H1 (cell line): ENCODE measurements around the gene SPOPL. TPM values are rescaled to one million over a fixed set of nuclear protein-coding genes. Genes with fewer than 3 reads are reported as not detected.

Source experiments
- CTCF ChIA-PET: fragments of 300-600 bp; sonication (Branson Sonifier 250); formaldehyde crosslinking; loops from one replicate; lab custom pipeline; 2021; ENCODE audit not compliant: partially characterized antibody; lab: Charles Lee
- POLR2A ChIA-PET: fragments of 300-600 bp; sonication (Branson Sonifier 250); formaldehyde crosslinking; loops from one replicate; lab custom pipeline; 2021; ENCODE audit warnings: inconsistent platforms; ENCODE audit not compliant: partially characterized antibody; lab: Charles Lee
- DNase-seq, 2 experiments: peaks; one replicate each; pipeline versions ENCODE4 v3.0.0 to v3.0.0-alpha.2; 2010 to 2022; ENCODE audit warnings: low spot score in 2 of 2, low read depth in 1 of 2, mixed read lengths in 1 of 2
- FAIRE-seq: peaks from 2 replicates; lab custom pipeline; 2011; peaks lifted over from hg19 to GRCh38; lab: Jason Lieb, UNC
- H2AFZ ChIP-seq: 2 replicates; pipeline ENCODE4 v1.8.1; 2012; ENCODE audit warnings: low read length, inconsistent platforms
- H2AK5ac ChIP-seq: 2 replicates; pipeline ENCODE4 v1.6.1; 2013; ENCODE audit warnings: low read depth, low read length
- H2BK120ac ChIP-seq: replicated peaks from 2 replicates; pipeline ENCODE3; 2013; ENCODE audit warnings: low read depth, low read length, inconsistent platforms
- H2BK12ac ChIP-seq: 2 replicates; pipeline ENCODE4 v1.6.1; 2013; ENCODE audit warnings: low read depth, low read length
- H2BK15ac ChIP-seq: 2 replicates; pipeline ENCODE4 v1.6.1; 2013; ENCODE audit warnings: low read length
- H2BK20ac ChIP-seq: 2 replicates; pipeline ENCODE4 v1.6.1; 2013; ENCODE audit warnings: low read length
- H2BK5ac ChIP-seq: 2 replicates; pipeline ENCODE4 v1.6.1; 2013; ENCODE audit warnings: low read depth, low read length
- H3K14ac ChIP-seq: 2 replicates; pipeline ENCODE4 v1.6.1; 2013; ENCODE audit warnings: inconsistent platforms; ENCODE audit not compliant: insufficient read length
- H3K18ac ChIP-seq: 2 replicates; pipeline ENCODE4 v1.6.1; 2013; ENCODE audit warnings: low read length; ENCODE audit errors: extremely low read depth
- H3K23ac ChIP-seq: 2 replicates; pipeline ENCODE4 v1.6.1; 2013; ENCODE audit warnings: inconsistent platforms; ENCODE audit not compliant: insufficient read length
- H3K23me2 ChIP-seq: 2 replicates; pipeline ENCODE4 v1.6.1; 2013; ENCODE audit warnings: low read depth, low read length
- H3K27ac ChIP-seq: 2 replicates; pipeline ENCODE4 v1.6.1; 2011; ENCODE audit warnings: low read depth, low read length, inconsistent platforms
- H3K27me3 ChIP-seq, 4 experiments: replicated peaks in 1 of 4; 1 replicate in 1 of 4; 2 replicates in 3 of 4; pipeline versions ENCODE4 v1.6.1 to v1.8.1; 2011 to 2013; ENCODE audit warnings: low read length in 3 of 4, mild to moderate bottlenecking in 3 of 4, inconsistent platforms in 2 of 4, mixed read lengths in 2 of 4, moderate library complexity in 1 of 4; ENCODE audit not compliant: control insufficient read depth in 3 of 4, insufficient read depth in 3 of 4; ENCODE audit errors: extremely low read depth in 1 of 4
- H3K36me3 ChIP-seq, 4 experiments: 2 replicates each; pipeline versions ENCODE4 v1.6.1 to v1.8.1; 2011 to 2013; ENCODE audit warnings: mild to moderate bottlenecking in 4 of 4, low read length in 3 of 4, moderate library complexity in 2 of 4, control low read depth in 1 of 4, inconsistent platforms in 1 of 4; ENCODE audit not compliant: insufficient read depth in 4 of 4, control insufficient read depth in 2 of 4
- H3K4ac ChIP-seq: replicated peaks from 2 replicates; pipeline ENCODE3; 2013; ENCODE audit warnings: low read length, low read depth, mixed read lengths, inconsistent platforms; ENCODE audit not compliant: insufficient read length
- H3K4me1 ChIP-seq, 4 experiments: replicated peaks in 1 of 4; 1 replicate in 1 of 4; 2 replicates in 3 of 4; pipeline versions ENCODE4 v1.6.1 to v1.8.1; 2011 to 2013; ENCODE audit warnings: low read length in 3 of 4, inconsistent platforms in 2 of 4, mixed read lengths in 1 of 4; ENCODE audit not compliant: insufficient read depth in 4 of 4, control insufficient read depth in 3 of 4
- H3K4me2 ChIP-seq, 2 experiments: 2 replicates each; pipeline versions ENCODE4 v1.6.1 to v1.8.1; 2011 to 2013; ENCODE audit warnings: low read depth in 2 of 2, low read length in 2 of 2, control low read depth in 1 of 2, inconsistent platforms in 1 of 2, mild to moderate bottlenecking in 1 of 2; ENCODE audit not compliant: insufficient read depth in 1 of 2
- H3K4me3 ChIP-seq, 4 experiments: fragments of 200-600, 300-600 bp in 1 of 4; sonication (generic), shearing (Covaris generic), sonication (Bioruptor Twin) in 1 of 4; 2 replicates each; pipeline versions ENCODE4 v1.5.1 to v1.8.1; 2011 to 2016; ENCODE audit warnings: low read length in 4 of 4, low read depth in 3 of 4, control low read depth in 2 of 4, inconsistent platforms in 2 of 4, mild to moderate bottlenecking in 2 of 4, mixed read lengths in 1 of 4, moderate library complexity in 1 of 4; ENCODE audit not compliant: insufficient read depth in 2 of 4; ENCODE audit errors: extremely low read depth in 1 of 4
- H3K56ac ChIP-seq: replicated peaks from 2 replicates; pipeline ENCODE3; 2013; ENCODE audit warnings: low read depth, mild to moderate bottlenecking, mixed read lengths, low read length, inconsistent platforms; ENCODE audit not compliant: insufficient read length
- H3K79me1 ChIP-seq: 2 replicates; pipeline ENCODE4 v1.6.1; 2013; ENCODE audit warnings: low read depth, low read length, control low read depth
- H3K79me2 ChIP-seq, 2 experiments: 2 replicates each; pipeline versions ENCODE4 v1.6.1 to v1.8.1; 2012 to 2013; ENCODE audit warnings: low read length in 2 of 2, mild to moderate bottlenecking in 2 of 2, inconsistent platforms in 1 of 2; ENCODE audit not compliant: insufficient read depth in 2 of 2, control insufficient read depth in 1 of 2
- H3K9ac ChIP-seq, 4 experiments: replicated peaks in 1 of 4; 1 replicate in 1 of 4; 2 replicates in 3 of 4; pipeline versions ENCODE4 v1.6.1 to v1.8.1; 2011 to 2013; ENCODE audit warnings: low read depth in 3 of 4, low read length in 3 of 4, control low read depth in 2 of 4, mild to moderate bottlenecking in 2 of 4, moderate library complexity in 2 of 4, inconsistent platforms in 1 of 4; ENCODE audit errors: extremely low read depth in 1 of 4
- H3K9me3 ChIP-seq, 2 experiments: 2 replicates each; pipeline versions ENCODE4 v1.6.1 to v1.8.1; 2012 to 2013; ENCODE audit warnings: mild to moderate bottlenecking in 2 of 2, moderate library complexity in 2 of 2, control low read depth in 1 of 2, inconsistent platforms in 1 of 2, low read depth in 1 of 2, low read length in 1 of 2, mixed read lengths in 1 of 2; ENCODE audit not compliant: insufficient read depth in 2 of 2
- H4K20me1 ChIP-seq, 2 experiments: replicated peaks in 1 of 2; 2 replicates each; pipeline versions ENCODE3 to v1.8.1; 2011 to 2013; ENCODE audit warnings: inconsistent platforms in 2 of 2, low read length in 2 of 2, mild to moderate bottlenecking in 1 of 2; ENCODE audit not compliant: insufficient read depth in 2 of 2, control insufficient read depth in 1 of 2
- H4K5ac ChIP-seq: 2 replicates; pipeline ENCODE4 v1.6.1; 2013; ENCODE audit warnings: low read length, low read depth, mixed read lengths, inconsistent platforms; ENCODE audit not compliant: insufficient read length
- H4K8ac ChIP-seq: 2 replicates; pipeline ENCODE4 v1.8.0; 2013; ENCODE audit warnings: mild to moderate bottlenecking, moderate library complexity, low read length, inconsistent platforms; ENCODE audit not compliant: insufficient read depth; ENCODE audit errors: extremely low read depth
- H4K91ac ChIP-seq: replicated peaks from 2 replicates; pipeline ENCODE3; 2013; ENCODE audit warnings: low read length, mixed read lengths, inconsistent platforms; ENCODE audit not compliant: insufficient read length
- BACH1 ChIP-seq: IDR thresholded peaks from 2 replicates; pipeline ENCODE4 v1.6.1; 2012; ENCODE audit warnings: low read length, improper control_type of control experiment
- CTBP2 ChIP-seq: IDR thresholded peaks from 2 replicates; pipeline ENCODE4 v1.7.0; 2011; ENCODE audit warnings: borderline replicate concordance, mild to moderate bottlenecking, moderate library complexity, mixed read lengths, low read length; ENCODE audit not compliant: insufficient read depth, insufficient read length
- EGR1 ChIP-seq: IDR thresholded peaks from 2 replicates; pipeline ENCODE4 v1.6.1; 2011; ENCODE audit warnings: low read depth, low read length, borderline replicate concordance
- NANOG ChIP-seq: IDR thresholded peaks from 2 replicates; pipeline ENCODE4 v1.6.1; 2011; ENCODE audit warnings: low read length, low read depth, mild to moderate bottlenecking, inconsistent platforms; ENCODE audit not compliant: insufficient read depth, poor library complexity, severe bottlenecking
- RFX5 ChIP-seq: IDR thresholded peaks from 2 replicates; pipeline ENCODE4 v1.6.1; 2011; ENCODE audit warnings: low read depth, low read length, improper control_type of control experiment, borderline replicate concordance
- SP1 ChIP-seq: IDR thresholded peaks from 2 replicates; pipeline ENCODE4 v1.6.1; 2011; ENCODE audit warnings: low read depth, low read length
- SP4 ChIP-seq: IDR thresholded peaks from 2 replicates; pipeline ENCODE4 v1.6.1; 2012; ENCODE audit warnings: low read length, inconsistent platforms
- ZNF274 ChIP-seq: IDR thresholded peaks from 2 replicates; pipeline ENCODE4 v1.7.0; 2012; ENCODE audit warnings: low read length, borderline replicate concordance; ENCODE audit errors: extremely low read depth
- WGBS, 2 experiments: shearing (Covaris generic) in 1 of 2; methylation state at CpG; one replicate each; pipeline versions ENCODE4 v1.1.6 to v1.1.7; 2013 to 2015; ENCODE audit warnings: low lambda C conversion rate in 2 of 2, mixed read lengths in 2 of 2, inconsistent platforms in 1 of 2, low coverage in 1 of 2, missing lambda C conversion rate in 1 of 2; ENCODE audit not compliant: insufficient replicate concordance in 2 of 2, insufficient coverage in 1 of 2, insufficient read length in 1 of 2; ENCODE audit errors: extremely low coverage in 1 of 2, missing lambda C conversion rate in 1 of 2; 5-methylcytosine and 5-hydroxymethylcytosine counted together
- polyA plus RNA-seq, 7 experiments: library from polyadenylated mRNA; depleted of rRNA in 3 of 7; stranded (reverse) in 5 of 7; unstranded in 2 of 7; fragments of >200 nt in 5 of 7; fragments of 200-250 nt in 2 of 7; gene quantifications; 1 replicate in 5 of 7; 2 replicates in 1 of 7; 4 replicates in 1 of 7; pipeline versions ENCODE4 v1.2.1 to v1.2.3, GENCODE V29; 2011 to 2013; ENCODE audit warnings: missing spikeins in 2 of 7, mixed read lengths in 2 of 7
- total RNA-seq: library from RNA; stranded (reverse); fragmentation: NEBNext Ultra II Directional; extraction: Animal tissue kit (Norgen Biotek cat#: 25700); gene quantifications from 2 replicates; pipeline ENCODE4 v1.2.1, GENCODE V29; 2021
- TF ChIP-seq, protein P1 (sequence below): IDR thresholded peaks from 2 replicates; pipeline ENCODE4 v1.6.1; 2012; ENCODE audit warnings: low read length, inconsistent platforms

Gene SPOPL
- total and polyA plus RNA-seq, 2 of the 8 experiments (the other 6 are each of a cell fraction or from before 2014, with no cell fraction given): 1.9 to 14.5 TPM

DNA sequence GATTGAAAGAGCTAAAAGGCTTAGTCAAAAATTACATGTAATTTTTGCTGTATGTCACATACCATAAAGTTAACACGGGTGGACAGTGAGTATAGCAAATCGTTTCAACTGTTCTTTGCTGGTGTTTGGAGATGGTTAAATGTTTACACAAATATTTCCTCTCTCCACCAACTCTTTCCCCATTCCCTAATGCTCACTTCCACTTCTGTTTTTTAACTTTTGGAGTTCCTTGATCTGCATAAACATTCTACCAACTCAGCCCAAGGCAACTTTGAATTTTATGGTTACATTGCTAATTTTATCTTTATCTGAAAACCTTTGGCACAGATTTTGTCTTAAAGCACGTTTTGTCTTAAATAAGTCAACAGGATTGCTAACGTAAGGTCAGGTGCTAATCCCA is 1.9 kb upstream of the SPOPL start:
- ChIA-PET CTCF (interaction anchor here (2.1 kb wide), 1 partner anchor 13 kb away, joined by 8 read pairs; no protein-coding TSS in a partner anchor), POLR2A (no interaction called here)
- Histone ChIP-seq H3K23me2 (peaks cover 7% of the 10 kb centered on the region), H2AK5ac (no peak overlapping the region), H3K18ac (no peak overlapping the region), H2AFZ (no peak overlapping the region), H3K4me2 (no peak overlapping the region), H3K79me1 (no peaks in the 10 kb centered on the region; the same call in 1 of the 2 replicates), H4K8ac (no peak overlapping the region), H3K79me2 (peaks cover 3 to 21% of the 10 kb centered on the region in 2 experiments; a peak in 3 of 4 replicates), H3K4ac (no peak overlapping the region), H2BK15ac (no peak overlapping the region), H4K5ac (no peak overlapping the region), H3K4me3 (no peak overlapping the region), H2BK20ac (no peak overlapping the region), H2BK12ac (no peak overlapping the region), H4K91ac (no peak overlapping the region), H2BK5ac (no peak overlapping the region), H3K36me3 (no peaks in the 10 kb centered on the region; a peak in 1 of 8 replicates), H3K4me1 (peaks cover 0 to 12% (median 2%) of the 10 kb centered on the region in 4 experiments; a peak in 5 of 7 replicates), H3K56ac (no peak overlapping the region), H3K27me3 (no peaks in the 10 kb centered on the region; a peak in 1 of 7 replicates), H3K14ac (no peak overlapping the region), H3K9me3 (no peaks in the 10 kb centered on the region), H3K27ac (no peak overlapping the region), H2BK120ac (no peak overlapping the region), H3K9ac (no peak overlapping the region), H4K20me1 (peaks cover 3 to 4% of the 10 kb centered on the region in 2 experiments), H3K23ac (no peak overlapping the region)
- TF ChIP-seq BACH1: no peak
- no peak for TF ChIP-seq RFX5
- TF ChIP-seq ZNF274: no peak
- TF ChIP-seq NANOG: no peak
- no peak for TF ChIP-seq CTBP2
- TF ChIP-seq EGR1: no peak
- TF ChIP-seq, protein P1, sequence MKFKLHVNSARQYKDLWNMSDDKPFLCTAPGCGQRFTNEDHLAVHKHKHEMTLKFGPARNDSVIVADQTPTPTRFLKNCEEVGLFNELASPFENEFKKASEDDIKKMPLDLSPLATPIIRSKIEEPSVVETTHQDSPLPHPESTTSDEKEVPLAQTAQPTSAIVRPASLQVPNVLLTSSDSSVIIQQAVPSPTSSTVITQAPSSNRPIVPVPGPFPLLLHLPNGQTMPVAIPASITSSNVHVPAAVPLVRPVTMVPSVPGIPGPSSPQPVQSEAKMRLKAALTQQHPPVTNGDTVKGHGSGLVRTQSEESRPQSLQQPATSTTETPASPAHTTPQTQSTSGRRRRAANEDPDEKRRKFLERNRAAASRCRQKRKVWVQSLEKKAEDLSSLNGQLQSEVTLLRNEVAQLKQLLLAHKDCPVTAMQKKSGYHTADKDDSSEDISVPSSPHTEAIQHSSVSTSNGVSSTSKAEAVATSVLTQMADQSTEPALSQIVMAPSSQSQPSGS: no peak
- no peak for TF ChIP-seq SP4
- TF ChIP-seq SP1: no peak
- WGBS, 2 experiments: 88% methylated on average over 4 of the region's 4 CpGs; no CpG with 5 or more reads in 1 of the 2 experiments
- DNase-seq: no peak
- no peak for FAIRE-seq
